GM12864 (cell line): ENCODE measurements around the gene CS.

Source experiments
- DNase-seq: peaks from one replicate; pipeline ENCODE4 v3.0.0-alpha.2; 2011; ENCODE audit warnings: low read depth
- H3K4me3 ChIP-seq: 2 replicates; pipeline ENCODE4 v1.5.1; 2011; ENCODE audit warnings: mild to moderate bottlenecking, low read depth, low read length, control low read depth
- TF ChIP-seq, protein P1 (sequence below): IDR thresholded peaks from 2 replicates; pipeline ENCODE4 v1.5.1; 2011; ENCODE audit warnings: low read depth, mild to moderate bottlenecking, moderate library complexity, low read length, control low read depth, inconsistent platforms; ENCODE audit errors: missing control alignments

The CS gene

DNA sequence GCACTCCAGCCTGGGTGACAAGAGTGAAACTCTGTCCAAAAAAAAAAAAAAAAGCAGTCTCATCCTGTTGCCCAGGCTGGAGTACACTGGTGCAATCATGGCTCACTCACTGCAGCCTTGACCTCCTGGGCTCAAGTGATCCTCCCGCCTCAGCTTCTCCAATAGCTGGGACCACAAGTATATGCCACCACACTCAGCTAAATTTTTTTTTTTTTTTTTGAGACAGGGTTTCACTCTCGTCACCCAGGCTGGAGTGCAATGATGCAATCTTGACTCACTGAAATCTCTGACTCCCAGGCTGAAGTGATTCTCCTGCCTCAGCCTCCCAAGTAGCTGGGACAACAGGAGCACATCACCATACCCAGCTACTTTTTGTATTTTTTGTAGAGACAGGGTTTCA is 20.9 kb upstream of the CS start:
- DNase-seq = no peak
- no peak overlapping the region for H3K4me3 ChIP-seq
- TF ChIP-seq, protein P1, sequence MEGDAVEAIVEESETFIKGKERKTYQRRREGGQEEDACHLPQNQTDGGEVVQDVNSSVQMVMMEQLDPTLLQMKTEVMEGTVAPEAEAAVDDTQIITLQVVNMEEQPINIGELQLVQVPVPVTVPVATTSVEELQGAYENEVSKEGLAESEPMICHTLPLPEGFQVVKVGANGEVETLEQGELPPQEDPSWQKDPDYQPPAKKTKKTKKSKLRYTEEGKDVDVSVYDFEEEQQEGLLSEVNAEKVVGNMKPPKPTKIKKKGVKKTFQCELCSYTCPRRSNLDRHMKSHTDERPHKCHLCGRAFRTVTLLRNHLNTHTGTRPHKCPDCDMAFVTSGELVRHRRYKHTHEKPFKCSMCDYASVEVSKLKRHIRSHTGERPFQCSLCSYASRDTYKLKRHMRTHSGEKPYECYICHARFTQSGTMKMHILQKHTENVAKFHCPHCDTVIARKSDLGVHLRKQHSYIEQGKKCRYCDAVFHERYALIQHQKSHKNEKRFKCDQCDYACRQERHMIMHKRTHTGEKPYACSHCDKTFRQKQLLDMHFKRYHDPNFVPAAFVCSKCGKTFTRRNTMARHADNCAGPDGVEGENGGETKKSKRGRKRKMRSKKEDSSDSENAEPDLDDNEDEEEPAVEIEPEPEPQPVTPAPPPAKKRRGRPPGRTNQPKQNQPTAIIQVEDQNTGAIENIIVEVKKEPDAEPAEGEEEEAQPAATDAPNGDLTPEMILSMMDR = no peak

DNA sequence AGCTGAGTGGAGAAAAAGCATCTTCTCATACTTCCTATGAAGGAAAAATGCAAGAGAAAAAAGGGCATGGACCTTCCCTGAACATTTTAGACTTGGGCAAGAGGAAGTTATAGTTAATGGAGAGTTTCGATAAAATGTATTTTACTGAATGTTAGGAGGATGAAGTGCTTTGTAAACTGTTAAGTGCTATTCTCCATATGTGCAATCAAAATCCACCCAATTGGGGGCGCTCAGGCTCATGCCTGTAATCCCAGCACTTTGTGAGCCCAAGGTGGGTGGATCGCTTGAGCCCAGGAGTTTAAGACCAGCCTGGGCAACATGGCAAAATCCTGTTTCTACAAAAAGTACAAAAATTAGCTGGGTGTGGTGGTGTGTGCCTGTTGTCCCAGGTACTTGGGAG is 17.5 kb upstream of the CS start:
- no peak overlapping the region for H3K4me3 ChIP-seq
- no peak for DNase-seq
- TF ChIP-seq, protein P1 = no peak

DNA sequence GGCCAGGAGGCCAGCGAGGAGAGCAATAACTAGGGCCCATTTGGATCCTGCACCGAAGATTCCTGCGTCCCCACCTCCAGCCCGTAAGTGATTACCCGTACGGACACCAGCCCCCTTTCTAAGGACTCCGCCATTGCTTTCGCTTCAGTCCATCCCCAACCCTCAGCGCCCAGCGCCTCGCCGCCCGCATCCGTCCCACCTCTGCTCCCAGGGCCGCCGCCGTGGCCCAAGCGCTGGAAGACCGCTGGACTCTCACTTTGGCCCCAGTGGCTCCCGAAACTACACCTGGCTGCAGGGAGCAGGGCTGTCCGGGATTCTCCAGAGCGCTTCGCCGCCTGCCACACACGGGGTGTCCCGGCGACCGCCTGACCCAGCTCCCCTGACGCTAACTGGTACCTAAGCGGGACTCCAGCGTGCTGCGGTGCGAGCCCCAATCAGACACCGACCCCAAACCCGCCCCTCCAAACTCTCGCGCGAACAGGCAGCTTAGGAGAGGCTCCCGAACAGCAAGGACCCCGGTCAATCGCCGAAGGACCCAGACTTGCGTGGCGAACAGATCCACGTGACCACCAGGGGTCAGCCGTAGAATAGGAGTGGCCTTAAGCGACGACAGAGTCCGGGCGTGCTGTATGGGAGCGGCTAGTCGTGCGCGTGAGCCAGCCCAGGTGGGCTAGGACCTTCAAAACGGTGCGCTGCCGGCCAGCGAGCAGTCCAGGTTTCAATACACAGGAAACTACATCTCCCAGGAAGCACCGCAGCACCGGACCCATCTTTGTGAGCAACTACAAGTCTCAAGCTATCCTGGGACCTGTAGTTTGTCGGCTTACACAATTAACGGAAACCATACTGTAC is 15.7 kb upstream of the CS start, which contains the start of gene CNPY2:
Gene CNPY2 (minus strand): TSS at position 367 of the 852 bp plus-strand sequence. CDS start 771 bp downstream, outside the sequence.
- peak within 1 kb of the TSS; percentile 85 for H3K4me3 ChIP-seq
- DNase-seq = peak; percentile 96
- TF ChIP-seq, protein P1 = peak; percentile 22

DNA sequence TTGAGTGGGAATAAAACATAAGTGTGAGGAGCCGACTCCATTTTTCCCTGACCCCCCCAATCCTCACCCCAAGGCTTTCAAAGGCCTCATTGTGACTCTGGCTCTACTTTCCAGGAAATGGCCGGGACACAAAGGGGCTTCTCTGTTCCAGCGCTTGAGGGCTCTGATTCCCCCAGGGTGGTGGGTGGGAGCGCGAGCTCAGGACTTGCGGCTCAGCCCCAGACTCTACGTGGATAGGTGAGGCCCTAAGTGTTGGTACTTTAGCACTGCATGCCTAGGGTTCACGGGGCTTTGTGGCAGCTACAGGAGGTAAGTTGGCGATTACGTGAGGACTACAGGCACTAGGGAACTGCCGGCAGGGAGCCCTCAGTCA is 15.1 kb upstream of the CS start:
- TF ChIP-seq, protein P1 = no peak

DNA sequence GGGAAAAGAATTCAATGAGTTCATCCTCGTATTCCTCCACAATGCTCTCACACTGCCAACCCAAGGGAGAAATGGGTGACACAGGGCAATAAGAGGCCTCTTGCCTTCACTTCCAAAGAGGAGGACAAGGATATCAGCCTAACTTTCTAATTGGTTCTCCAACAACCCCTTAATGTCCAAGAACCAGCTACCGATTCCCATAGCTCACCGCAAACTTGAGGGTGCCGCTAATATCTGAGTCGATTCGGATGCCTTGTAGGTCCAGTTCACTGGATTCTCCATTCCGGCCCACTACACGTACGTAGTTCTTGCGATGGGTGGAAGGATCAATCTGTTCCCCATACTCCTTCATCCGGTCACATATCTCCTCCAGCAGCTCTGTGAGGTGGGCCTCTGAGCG is 10.9 kb upstream of the CS start:
- no peak for DNase-seq
- no peak overlapping the region for H3K4me3 ChIP-seq
- TF ChIP-seq, protein P1 = no peak

More for the DNA sequence above, 15.1 kb upstream of the CS start:
- peak overlapping the region; percentile 85 for H3K4me3 ChIP-seq
- DNase-seq = no peak

DNA sequence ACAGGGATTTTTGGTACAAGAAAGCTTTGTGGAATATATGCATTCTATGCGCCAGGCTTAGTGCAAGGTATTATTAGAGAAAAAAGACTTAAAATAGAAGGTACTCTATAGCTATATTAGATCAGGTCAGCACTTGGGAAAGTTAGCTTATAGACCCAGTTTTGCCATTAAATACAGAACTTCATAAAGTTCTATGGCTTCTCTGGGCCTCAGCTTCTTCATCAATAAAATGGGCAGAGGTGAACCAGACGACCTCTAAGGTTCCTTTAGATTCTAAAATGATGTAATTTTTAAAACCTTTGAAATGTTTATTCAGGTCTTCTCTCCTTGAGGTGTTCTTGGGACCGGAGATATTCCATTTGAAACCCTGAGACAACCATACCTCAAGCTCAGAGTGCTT is 8.6 kb upstream of the CS start:
- no peak for DNase-seq
- no peak overlapping the region for H3K4me3 ChIP-seq
- TF ChIP-seq, protein P1 = no peak
